ENCODE measurements around the gene RPS2. TPM values are rescaled to one million over a fixed set of nuclear protein-coding genes. Genes with fewer than 3 reads are reported as not detected.
A peak's percentile ranks its signal among the peaks of the same experiment; 100 is the strongest.

The RPS2 gene
- total RNA-seq, 2 experiments from 2014 or later: 3,604 to 3,755 TPM

- H3K27ac Mint-ChIP-seq: no peak overlapping the region
- DNase-seq: peak in 2 of 14 experiments; percentile 47 to 56
- no peak overlapping the region for H3K27ac ChIP-seq (ENCODE audit: low read depth in 1 of 2, low read length in 2 of 2)
- peaks cover 5% of the 10 kb centered on the region for H3K4me1 Mint-ChIP-seq (ENCODE audit: low read depth)
- no peaks in the 10 kb centered on the region for H3K27me3 Mint-ChIP-seq
- H3K4me1 ChIP-seq (ENCODE audit: insufficient read depth, low read length): peaks cover 20% of the 10 kb centered on the region
- ChIA-PET CTCF (no interaction called here), POLR2A (no interaction called here)
- no peak for ATAC-seq (ENCODE audit: poor library complexity)
- no peak overlapping the region for H3K4me3 ChIP-seq (ENCODE audit: low read length)
- H3K36me3 ChIP-seq (ENCODE audit: insufficient read depth, low read length): peaks cover 20% of the 10 kb centered on the region
- no peaks in the 10 kb centered on the region for H3K9me3 ChIP-seq (ENCODE audit: control insufficient read depth in 1 of 2, insufficient read depth in 1 of 2, low read length in 2 of 2)
- intact Hi-C loops (cut with DNase I, micrococcal nuclease): no loop called here
- no peaks in the 10 kb centered on the region for H3K27me3 ChIP-seq (ENCODE audit: control insufficient read depth in 1 of 2, insufficient read depth in 2 of 2, low read length in 2 of 2)
- no peak for TF ChIP-seq CTCF (IDR thresholded peaks at IDR 0.05)
- peaks cover 11% of the 10 kb centered on the region for H3K36me3 Mint-ChIP-seq (ENCODE audit: low read depth)
- no peak overlapping the region for H3K4me3 Mint-ChIP-seq
- H3K9me3 Mint-ChIP-seq: no peaks in the 10 kb centered on the region
Measured at GRCh38 chr16:1938316-1938715, 26.3 kb downstream of the RPS2 start.

- intact Hi-C loops (cut with DNase I, micrococcal nuclease): no loop called here
- Mint-ChIP-seq H3K36me3 (ENCODE audit: low read depth) (peaks cover 6% of the 10 kb centered on the region), H3K27me3 (no peaks in the 10 kb centered on the region), H3K4me1 (ENCODE audit: low read depth) (no peaks in the 10 kb centered on the region), H3K27ac (no peak overlapping the region), H3K9me3 (no peaks in the 10 kb centered on the region), H3K4me3 (no peak overlapping the region)
- ATAC-seq (ENCODE audit: poor library complexity) (no peak), DNase-seq (no peak)
- Histone ChIP-seq H3K27me3 (ENCODE audit: control insufficient read depth in 1 of 2, insufficient read depth in 2 of 2, low read length in 2 of 2) (no peaks in the 10 kb centered on the region), H3K4me1 (ENCODE audit: insufficient read depth, low read length) (peaks cover 9% of the 10 kb centered on the region), H3K9me3 (ENCODE audit: control insufficient read depth in 1 of 2, insufficient read depth in 1 of 2, low read length in 2 of 2) (no peaks in the 10 kb centered on the region), H3K27ac (ENCODE audit: low read depth in 1 of 2, low read length in 2 of 2) (no peak overlapping the region), H3K4me3 (ENCODE audit: low read length) (no peak overlapping the region), H3K36me3 (ENCODE audit: insufficient read depth, low read length) (peaks cover 20% of the 10 kb centered on the region)
- ChIA-PET CTCF (no interaction called here), POLR2A (no interaction called here)
- TF ChIP-seq CTCF (IDR thresholded peaks at IDR 0.05): no peak
Measured at GRCh38 chr16:1936945-1937479, 27.6 kb downstream of the RPS2 start.

GRCh38 chr16:1933097-1933661 lies 31.4 kb downstream of the RPS2 start:
- Mint-ChIP-seq H3K9me3 (no peaks in the 10 kb centered on the region), H3K4me3 (no peak overlapping the region), H3K4me1 (ENCODE audit: low read depth) (no peaks in the 10 kb centered on the region), H3K27ac (no peak overlapping the region), H3K27me3 (no peaks in the 10 kb centered on the region), H3K36me3 (ENCODE audit: low read depth) (peaks cover 1% of the 10 kb centered on the region)
- ChIA-PET CTCF (no interaction called here), POLR2A (no interaction called here)
- no peaks in the 10 kb centered on the region for H3K36me3 ChIP-seq (ENCODE audit: insufficient read depth, low read length)
- H3K27me3 ChIP-seq (ENCODE audit: control insufficient read depth in 1 of 2, insufficient read depth in 2 of 2, low read length in 2 of 2): no peaks in the 10 kb centered on the region
- H3K4me1 ChIP-seq (ENCODE audit: insufficient read depth, low read length): peaks cover 11% of the 10 kb centered on the region
- no peaks in the 10 kb centered on the region for H3K9me3 ChIP-seq (ENCODE audit: control insufficient read depth in 1 of 2, insufficient read depth in 1 of 2, low read length in 2 of 2)
- H3K4me3 ChIP-seq (ENCODE audit: low read length): no peak overlapping the region
- intact Hi-C loops (cut with DNase I, micrococcal nuclease): no loop called here
- TF ChIP-seq CTCF (IDR thresholded peaks at IDR 0.05): no peak
- ATAC-seq (ENCODE audit: poor library complexity) (no peak), DNase-seq (no peak)
- H3K27ac ChIP-seq (ENCODE audit: low read depth in 1 of 2, low read length in 2 of 2): no peak overlapping the region
